Activated T-cell treated with anti-CD3 and anti-CD28 coated beads, Interleukin-2, amount 50 U/mL, for 48 hours (primary cell): ENCODE data around the gene TBC1D24.
"Not testable (repeated sequence)": the region's sequence is repeated elsewhere in the genome, so short reads cannot be mapped to it uniquely, and the experiment has no call there.

Experiments used
- DNase-seq, 2 experiments: peaks; one replicate each; pipeline ENCODE4 v3.0.0-alpha.2; 2020

TBC1D24 gene

DNA sequence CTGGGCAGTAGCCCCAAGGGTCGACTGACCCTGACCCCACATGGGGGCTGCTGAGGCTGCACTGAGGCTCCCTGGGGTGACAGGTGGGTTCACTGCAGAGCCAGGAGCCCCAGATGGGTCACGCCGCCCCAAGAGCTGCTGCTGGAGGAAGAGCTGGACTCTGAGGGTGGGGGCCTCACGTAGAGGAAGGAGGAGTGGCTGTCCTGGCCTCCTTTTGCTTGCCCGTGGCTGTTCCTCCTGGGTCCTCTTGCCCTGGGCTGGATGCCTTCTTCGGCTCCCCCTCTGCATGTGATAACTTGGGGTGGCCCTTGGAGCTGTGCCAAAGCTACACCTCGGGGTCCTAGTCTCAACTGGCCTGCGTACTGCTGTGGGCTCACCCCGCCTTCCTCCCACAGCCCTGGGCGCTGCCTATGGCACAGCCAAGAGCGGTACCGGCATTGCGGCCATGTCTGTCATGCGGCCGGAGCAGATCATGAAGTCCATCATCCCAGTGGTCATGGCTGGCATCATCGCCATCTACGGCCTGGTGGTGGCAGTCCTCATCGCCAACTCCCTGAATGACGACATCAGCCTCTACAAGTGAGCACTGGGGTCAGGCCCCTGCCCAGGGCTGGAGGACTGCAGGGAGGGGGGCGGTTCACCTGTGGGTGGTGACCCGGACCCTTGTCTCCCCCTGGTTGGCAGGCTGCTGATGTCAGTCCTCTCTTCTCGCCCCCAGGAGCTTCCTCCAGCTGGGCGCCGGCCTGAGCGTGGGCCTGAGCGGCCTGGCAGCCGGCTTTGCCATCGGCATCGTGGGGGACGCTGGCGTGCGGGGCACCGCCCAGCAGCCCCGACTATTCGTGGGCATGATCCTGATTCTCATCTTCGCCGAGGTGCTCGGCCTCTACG, 44.1 kb downstream of the TBC1D24 start:
- DNase-seq, result no peak

DNA sequence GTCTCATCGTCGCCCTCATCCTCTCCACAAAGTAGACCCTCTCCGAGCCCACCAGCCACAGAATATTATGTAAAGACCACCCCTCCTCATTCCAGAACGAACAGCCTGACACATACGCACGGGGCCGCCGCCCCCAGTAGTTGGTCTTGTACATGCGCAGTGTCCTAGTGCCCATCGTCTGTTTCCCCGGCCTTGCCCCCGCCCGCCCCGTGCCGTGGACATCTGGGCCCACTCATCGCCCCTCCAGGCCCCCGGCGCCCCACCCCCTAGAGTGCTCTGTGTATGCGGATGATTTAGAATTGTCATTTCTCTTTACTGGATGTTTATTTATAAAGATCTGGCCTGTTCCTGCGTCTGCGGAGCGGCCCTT, 44.8 kb downstream of the TBC1D24 start:
- DNase-seq, result no peak

DNA sequence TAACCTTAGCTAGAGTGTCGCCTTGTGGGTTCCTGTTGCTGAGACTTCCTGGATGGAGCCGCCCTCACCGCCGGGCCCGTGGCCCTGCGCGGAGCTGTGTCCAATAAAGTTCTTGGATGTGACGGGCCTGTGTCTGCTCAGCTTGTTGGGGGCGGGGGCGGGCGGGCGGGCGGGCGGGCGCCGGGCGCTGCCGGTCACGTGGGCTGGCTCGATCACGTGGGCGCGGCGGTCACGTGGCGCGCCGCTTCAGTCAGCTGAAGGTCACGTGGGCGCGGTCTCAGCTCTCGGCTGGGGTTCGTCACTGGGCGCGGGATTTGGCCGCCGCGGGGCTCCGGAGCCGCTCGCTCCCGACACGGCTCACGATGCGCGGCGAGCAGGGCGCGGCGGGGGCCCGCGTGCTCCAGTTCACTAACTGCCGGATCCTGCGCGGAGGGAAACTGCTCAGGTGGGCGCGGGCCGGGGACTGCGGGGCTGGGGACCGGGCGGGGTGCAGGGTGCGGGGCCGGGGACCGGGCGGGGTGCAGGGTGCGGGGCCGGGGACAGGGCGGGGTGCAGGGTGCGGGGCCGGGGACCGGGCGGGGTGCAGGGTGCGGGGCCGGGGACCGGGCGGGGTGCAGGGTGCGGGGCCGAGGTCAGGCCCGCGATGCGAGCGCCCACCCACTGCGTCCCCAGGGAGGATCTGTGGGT, 45.3 kb downstream of the TBC1D24 start, which contains the start of gene AMDHD2:
AMDHD2 (plus strand) TSS at position 275 of the 687 bp plus-strand sequence; CDS start at position 363, 88 bp downstream.
- DNase-seq, result peak; percentile 86 to 92

DNA sequence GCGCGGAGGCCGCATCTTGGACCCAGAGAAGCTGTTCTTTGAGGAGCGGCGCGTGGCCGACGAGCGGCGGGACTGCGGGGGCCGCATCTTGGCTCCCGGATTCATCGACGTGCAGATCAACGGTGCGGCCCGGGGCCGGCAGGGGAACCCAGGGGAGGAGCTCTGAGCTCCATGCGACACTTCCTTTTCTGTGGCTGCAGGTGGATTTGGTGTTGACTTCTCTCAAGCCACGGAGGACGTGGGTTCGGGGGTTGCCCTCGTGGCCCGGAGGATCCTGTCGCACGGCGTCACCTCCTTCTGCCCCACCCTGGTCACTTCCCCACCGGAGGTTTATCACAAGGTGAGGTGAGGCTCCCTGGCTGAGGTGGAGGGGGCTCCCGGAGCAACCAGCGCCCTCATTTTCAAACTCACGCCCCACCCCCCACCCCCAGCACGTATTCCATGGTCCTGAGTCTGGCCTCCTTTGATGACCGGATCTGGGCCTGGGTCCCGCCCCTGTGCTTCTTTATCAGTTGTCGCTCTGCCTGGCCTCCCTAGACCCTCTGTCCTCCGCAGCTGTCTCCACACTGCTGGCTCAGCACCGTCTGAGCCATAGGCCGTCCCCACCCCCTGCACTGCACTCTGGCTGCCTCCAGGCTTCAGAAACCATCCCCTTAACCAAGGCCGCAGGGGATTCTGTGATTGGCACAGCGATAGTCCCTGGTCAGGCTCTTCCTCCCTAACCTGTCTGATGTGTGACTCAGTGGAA, 46.0 kb downstream of the TBC1D24 start:
- peak; percentile 61 for DNase-seq

DNA sequence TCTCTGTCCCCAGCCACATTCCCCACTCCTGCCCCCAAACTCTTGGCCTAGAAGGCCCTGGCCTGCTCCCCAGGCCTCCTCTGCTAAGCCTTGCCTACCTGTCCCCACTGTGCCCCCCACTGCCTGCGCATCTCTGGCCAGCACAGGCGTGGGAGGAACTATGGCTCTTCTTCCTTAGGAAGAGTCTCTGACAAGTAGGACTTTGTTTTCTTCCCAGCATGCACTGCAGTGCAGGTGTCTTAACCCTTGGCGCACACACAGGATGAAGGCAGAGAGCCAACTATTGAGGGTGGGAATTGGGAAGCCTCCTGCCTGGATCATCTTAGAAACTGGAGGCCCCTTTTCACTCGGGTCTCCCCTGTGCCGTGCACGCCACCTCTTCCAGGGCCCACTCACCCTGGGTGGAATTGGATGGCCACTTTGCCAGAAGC, 48.9 kb downstream of the TBC1D24 start:
- DNase-seq, result no peak

DNA sequence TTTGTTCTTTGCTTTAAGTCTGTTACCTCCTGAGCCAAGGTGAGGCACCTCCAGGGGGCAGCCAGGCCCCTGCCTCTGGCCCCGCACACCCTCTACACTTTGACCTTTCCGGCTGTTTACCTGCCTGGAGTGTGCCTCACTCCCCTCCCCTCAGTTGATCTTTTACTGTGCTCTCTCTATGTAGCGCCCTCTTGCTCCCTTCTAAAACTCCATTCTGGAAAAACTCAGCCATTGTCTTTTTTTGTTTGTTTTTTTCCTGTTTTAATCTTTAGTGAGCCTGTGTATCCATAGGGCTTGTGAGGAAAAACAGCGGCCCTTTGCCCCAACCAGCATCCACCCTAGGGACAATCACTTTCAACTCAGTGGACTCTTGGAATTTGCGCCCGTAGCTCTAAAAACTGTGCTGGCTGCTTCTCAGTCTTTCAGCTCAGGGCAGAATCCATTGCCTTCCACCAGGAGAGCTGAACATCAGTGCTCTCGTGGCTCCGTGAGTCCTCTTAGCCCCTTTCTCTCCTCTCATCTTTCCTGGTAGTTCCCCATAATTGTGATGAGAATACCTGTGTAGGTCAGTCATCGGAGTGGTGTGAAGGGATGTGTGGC, 49.5 kb downstream of the TBC1D24 start:
- DNase-seq, result no peak

DNA sequence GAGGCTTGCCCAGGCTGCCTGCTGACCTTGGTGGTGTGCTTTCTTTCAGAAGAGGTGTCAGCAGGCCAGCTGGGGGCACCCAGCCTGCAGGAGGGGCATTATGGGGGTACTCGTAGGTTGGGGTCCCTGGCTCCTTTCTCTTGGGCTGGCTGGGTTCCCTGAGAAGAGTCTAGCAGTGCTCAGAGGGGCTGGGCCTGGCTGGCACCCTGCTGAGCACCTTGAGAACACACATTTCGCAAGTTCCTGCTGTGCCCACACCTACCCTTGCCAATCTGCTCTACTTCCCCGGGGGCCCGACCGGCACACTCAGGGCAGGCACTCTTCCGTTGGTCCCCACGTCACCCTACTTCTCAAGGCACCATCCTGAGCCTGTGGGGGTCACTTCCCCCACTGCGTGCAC, 51.2 kb downstream of the TBC1D24 start:
- no peak for DNase-seq

DNA sequence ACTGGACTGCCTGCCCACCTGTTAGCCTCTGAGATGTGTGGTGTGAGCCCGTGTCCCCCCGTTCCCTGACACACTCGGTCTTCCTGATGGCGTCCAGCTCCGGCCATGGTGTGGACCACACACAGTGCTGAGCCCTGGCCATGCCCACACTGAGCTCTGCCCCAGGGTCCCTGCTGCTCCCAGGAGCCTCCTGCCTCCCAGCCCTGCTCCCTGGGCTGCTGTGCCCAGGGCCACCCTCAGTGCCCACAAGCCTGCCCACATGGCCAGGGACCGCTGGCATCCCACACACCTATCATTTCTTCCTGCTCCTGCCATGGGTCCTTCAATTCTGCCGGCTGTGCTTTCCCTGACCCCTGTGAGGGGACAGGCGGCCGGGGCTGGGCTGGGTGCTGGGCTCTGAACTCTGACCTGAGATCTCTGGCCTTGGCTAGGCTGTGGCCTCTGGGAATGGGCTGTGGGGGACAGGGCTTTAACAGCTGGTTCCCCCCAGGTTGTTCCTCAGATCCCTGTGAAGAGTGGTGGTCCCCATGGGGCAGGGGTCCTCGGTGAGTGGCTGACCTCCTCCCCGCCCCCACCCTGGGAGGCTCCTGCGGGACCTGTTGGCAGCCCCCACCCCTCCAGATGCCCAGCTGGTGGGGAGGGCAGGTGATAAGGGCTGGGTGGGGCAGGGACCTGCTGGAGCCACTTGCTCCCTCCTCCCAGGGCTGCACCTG, 52.3 kb downstream of the TBC1D24 start:
- DNase-seq, result no peak

DNA sequence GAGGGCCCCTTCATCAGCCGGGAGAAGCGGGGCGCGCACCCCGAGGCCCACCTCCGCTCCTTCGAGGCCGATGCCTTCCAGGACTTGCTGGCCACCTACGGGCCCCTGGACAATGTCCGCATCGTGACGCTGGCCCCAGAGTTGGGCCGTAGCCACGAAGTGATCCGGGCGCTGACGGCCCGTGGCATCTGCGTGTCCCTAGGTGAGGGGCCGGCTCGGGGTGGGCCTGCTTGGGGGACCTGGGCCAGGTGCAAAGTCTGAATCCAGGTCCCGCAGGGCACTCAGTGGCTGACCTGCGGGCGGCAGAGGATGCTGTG, 52.8 kb downstream of the TBC1D24 start:
- no peak for DNase-seq

DNA sequence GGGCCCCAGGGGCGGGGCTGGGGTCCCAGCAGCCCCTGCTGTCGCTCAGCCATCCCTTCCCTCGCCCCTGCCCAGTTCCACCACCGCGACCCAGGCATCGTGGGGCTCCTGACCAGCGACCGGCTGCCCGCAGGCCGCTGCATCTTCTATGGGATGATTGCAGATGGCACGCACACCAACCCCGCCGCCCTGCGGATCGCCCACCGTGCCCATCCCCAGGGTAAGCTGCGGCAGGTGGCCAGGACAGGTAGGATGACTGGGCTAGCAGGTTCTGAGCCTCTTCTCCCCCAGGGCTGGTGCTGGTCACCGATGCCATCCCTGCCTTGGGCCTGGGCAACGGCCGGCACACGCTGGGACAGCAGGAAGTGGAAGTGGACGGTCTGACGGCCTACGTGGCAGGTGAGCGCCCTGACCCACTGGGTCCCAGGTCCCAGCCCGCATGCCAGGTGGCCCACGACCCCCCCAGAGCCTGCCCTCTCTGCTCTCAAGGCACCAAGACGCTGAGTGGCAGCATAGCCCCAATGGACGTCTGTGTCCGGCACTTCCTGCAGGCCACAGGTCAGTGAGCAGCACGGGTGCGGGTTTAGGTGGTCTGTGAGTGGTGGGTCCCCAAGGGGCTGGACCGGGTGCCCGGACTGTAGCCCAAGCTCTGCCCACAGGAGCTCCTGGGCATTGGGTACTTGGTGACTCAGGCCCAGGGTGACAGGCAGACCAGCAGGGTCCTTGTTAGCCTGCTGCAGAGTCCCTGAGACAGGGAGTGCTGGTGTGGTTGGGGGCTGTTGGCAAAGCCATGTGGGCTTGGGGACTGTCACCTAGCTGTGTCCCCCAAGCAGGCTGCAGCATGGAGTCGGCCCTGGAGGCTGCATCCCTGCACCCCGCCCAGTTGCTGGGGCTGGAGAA, 53.5 kb downstream of the TBC1D24 start:
- no peak for DNase-seq

DNA sequence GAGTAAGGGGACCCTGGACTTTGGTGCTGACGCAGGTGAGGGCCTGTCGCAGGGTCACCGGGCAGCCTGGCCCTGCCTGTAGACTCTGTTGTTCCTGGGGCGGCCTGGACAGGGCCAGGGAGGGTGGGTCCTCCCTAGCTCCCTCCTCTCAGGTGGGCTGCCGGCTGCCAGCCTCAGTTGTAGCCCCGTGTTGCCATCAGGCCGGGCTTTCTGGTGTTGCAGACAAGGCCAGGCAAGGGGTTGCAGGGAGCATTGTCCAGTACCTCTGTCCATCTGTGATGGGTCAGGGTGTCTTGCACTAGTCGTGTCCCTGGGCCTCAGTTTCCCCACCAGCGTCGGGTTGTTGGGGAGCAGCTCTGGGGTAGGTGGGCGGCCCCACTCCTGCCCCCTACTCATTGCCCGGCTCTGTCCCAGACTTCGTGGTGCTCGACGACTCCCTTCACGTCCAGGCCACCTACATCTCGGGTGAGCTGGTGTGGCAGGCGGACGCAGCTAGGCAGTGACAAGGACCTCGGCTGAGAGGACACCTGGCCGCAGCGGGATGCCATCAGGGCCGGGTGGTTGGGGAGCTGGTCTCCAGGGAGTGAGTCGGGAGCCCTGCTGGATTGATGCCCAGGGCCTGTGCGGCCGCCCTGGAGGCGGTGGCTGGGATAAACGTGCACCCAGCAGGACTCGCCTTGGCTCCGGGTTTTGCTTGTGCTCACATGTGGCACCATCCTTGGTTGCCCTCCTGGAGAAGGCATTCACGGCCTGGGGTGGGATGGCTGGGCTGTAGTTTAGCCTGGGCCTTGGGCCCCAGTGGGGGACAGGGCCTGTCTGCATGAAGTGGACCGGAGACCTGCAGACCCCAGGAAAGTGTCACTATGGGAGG, 54.4 kb downstream of the TBC1D24 start:
- no peak for DNase-seq

DNA sequence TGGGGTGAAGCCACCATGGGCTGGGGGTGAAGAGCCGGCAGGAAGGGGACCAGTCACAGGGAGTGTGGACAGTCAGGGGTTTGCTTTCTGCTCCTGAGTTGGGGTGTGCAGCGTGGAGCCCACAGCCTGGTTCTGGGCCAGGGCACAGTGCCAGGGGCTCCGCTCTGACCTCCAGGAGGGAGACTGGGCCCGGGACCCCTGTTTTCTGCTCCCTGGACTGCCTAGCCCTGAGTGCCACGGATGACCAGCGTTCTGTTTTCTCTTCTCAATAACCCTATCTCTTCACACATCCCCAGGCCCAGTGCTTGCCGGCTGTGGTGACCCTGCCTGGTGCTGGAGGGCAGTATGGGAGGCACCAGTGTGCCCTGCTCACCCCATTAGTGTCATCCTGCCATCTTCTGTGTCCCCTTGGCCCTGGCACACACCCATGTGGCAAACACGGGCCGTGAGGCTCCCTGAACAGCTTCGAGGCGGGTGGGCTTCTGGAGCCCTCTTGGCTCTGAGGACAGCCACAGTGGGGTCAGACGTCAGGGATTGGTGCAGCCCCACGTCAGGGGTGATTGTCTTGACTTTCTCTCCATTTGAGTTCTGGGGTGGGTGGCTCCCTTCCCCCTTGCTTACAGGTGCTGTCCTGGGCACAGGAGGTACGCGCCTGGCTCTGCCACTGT, 55.2 kb downstream of the TBC1D24 start:
- DNase-seq, result no peak

DNA sequence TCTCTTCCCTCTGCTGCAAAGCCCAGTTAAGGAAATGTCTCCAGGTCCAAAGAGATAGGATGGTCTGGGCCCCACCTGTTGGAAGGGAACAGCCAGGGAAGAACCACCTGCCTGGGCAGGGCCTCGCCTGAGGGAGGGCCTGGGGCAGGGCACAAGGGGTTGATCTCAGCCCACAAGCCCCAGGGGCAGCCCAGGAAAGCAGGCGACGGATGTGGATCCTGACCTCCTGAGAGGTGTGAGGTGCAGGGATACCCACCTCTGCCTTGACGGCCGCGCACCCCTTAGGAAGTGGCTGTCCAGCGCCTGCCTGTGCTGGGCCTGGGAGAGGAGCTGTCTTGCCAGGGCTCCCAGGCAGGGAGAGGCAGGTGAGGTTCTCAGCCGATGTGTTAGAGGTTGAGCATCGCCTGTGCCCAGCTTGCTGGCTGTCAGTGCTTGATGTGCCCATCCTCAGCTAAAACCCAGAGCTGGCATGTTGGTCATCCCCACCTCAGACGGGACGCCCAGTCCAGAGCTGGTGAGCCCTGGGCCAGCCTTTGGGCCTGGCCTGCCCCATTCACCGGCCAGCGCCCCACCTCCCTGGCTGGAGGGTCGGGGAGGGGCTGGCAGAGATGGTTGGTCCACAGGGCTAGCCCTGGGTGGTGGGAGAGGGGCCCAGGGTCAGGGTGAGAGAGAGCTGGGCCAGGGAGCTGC, 55.8 kb downstream of the TBC1D24 start:
- DNase-seq, result no peak

DNA sequence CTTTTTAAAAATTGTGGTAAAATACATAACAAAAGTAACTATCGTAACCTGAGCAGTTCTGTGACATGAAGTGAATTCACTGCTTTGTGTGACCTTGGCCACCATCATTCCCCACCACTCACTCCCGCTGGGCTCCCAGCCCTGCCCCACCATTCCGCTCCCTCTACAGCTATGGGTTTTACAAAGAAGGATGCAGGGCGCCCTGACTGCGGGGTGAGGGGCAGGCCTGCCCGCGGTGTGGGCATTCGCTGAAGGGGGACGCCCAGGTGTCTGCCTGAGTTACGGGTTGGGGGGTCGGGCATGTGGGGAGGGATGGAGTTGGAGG, 56.4 kb downstream of the TBC1D24 start, which contains the start of gene CEMP1:
CEMP1 (minus strand) TSS at position 38 of the 325 bp plus-strand sequence. CDS start 335 bp downstream, outside the sequence.
- DNase-seq, result no peak

DNA sequence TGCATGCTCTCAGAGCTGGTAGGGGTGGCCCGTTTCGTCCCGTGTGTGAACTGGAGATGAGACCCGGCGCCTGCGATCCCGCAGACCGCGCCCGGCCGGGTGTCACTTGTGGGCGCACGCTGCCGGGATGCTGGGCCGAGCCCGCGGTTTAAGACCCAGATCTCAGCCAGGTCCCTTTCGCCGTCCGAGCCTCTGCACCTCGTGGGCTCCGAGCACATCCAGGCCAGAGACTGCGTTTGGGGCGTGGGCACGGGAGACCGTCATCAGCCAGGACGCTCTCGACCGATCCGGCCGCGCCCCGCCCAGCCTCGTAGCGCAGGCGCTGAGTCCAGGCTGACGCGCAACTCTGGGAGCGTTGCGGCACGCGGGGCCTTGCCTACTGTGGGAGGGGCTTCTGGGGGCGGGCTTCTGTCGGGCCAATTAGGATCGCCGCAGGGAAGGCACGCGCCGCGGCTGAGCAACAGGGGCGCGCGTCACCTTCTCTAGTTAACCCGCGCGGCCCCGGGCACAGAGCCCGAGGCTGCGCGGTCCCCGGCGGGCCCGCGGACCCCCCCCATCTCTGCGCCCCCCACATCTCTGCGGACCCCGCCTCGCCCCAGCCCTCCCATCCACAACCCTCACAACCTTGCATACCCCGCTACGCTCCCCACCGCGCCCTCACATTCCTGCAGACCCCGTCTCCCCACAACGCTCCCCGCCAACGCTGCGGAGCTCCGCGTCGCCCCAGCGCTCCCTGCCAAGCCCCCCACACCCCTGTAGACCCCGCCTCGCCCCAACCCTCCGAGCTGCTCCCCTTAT, 57.0 kb downstream of the TBC1D24 start:
- peak; percentile 98 for DNase-seq

DNA sequence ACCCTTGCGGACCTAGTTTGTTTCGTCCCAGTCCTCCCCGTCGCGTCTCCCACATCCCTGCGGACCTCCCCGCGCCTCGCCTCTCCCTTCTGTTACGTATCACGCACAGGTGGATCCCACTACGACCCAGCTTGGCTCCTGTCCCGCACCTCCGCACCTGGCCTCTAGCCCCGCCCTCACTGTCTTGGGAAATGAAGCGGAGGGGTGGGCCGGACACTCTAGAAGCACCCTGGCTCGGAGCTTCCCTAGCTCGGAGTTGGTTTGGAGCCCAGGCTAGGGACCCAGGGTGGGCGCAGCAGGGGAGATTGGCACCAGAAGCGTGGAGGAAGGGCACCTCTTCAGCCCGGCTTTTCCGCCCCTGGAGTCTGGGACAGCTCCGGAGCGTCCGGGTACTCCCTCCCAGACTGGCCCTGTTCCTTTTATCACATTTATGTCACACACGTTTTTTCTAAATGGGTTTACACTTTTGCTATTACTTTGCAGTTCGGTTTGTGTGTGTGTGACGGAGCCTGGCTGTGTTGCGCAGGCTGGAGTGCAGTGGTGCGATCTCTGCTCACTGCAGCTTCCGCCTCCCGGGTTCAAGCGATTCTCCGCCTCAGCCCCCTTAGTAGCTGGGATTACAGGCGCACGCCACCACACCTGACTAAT, 57.7 kb downstream of the TBC1D24 start:
- peak; percentile 73 to 78 for DNase-seq

DNA sequence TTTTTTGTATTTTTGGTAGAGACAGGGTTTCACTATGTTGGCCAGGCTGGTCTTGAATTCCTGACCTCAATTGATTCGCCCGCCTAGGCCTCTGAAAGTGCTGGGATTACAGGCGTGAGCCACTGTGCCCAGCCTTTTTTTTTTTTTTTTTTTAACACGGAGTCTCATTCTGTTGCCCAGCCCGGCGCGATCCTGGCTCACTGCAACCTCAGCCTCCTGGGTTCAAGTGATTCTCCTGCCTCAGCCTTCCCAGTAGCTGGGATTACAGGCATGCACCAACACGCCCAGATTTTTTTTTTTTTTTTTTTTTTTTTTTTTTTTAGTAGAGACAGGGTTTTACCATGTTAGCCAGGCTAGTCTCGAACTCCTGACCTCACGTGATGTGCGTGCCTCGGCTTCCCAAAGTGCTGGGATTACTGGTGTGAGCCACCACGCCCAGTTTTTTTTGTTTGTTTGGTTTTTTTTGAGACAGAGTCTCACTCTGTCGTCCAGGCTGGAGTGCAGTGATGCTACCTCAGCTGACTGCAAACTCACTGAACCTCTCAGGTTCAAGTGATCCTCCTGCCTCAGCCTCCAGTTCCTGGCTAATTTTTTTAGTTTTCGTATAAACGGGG, 58.3 kb downstream of the TBC1D24 start:
- not testable (repeated sequence) for DNase-seq
